ENCODE data around the gene ARPC2. TPM values are rescaled to one million over a fixed set of nuclear protein-coding genes. Genes with fewer than 3 reads are reported as not detected.

ARPC2 gene
- polyA plus RNA-seq, 1 donor: 269 TPM

GRCh38 chr2:218275371-218276072 lies 58.5 kb downstream of the ARPC2 start:
- Histone ChIP-seq H3K4me3 (ENCODE audit: low read length) (no peak overlapping the region), H3K4me1 (ENCODE audit: control insufficient read depth, insufficient read depth, low read length) (peaks cover 19% of the 10 kb centered on the region), H3K27me3 (ENCODE audit: control insufficient read depth, insufficient read depth, low read length) (no peaks in the 10 kb centered on the region), H3K27ac (ENCODE audit: low read length) (no peak overlapping the region), H3K36me3 (ENCODE audit: control insufficient read depth, insufficient read depth, low read length) (peaks cover 74% of the 10 kb centered on the region), H3K9me3 (ENCODE audit: control insufficient read depth, low read depth, low read length) (no peaks in the 10 kb centered on the region)
- no CpG with 5 or more reads among the region's 9 CpGs for WGBS (ENCODE audit: insufficient coverage, low lambda C conversion rate)
- no peak for DNase-seq

GRCh38 chr2:218276986-218277755 lies 60.2 kb downstream of the ARPC2 start:
- no peak for DNase-seq
- H3K4me1 ChIP-seq (ENCODE audit: control insufficient read depth, insufficient read depth, low read length): peaks cover 8% of the 10 kb centered on the region

DNA sequence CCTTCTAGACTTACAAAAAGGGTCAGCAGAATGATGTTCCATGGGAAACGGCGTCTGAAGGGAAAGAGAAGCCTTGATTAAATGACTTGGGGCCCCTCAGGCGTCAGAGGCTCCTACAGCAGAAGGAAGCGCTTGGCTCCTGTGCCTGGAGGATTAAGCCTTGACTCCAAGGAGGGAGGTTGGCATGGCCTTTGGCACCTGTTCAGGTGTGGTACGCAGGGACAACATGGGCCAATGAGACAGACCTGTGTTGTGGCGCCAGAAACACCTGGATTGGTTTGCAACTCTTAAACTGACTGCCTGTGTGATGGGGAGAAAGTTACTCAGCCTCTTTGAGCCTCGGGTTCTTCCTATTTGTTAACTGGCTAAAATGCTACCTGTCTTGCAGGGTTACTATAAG lies 60.9 kb downstream of the ARPC2 start:
- no peaks in the 10 kb centered on the region for H3K27me3 ChIP-seq (ENCODE audit: control insufficient read depth, insufficient read depth, low read length)
- no CpG with 5 or more reads among the region's 7 CpGs for WGBS (ENCODE audit: insufficient coverage, low lambda C conversion rate)
- H3K4me1 ChIP-seq (ENCODE audit: control insufficient read depth, insufficient read depth, low read length): peaks cover 6% of the 10 kb centered on the region
- H3K36me3 ChIP-seq (ENCODE audit: control insufficient read depth, insufficient read depth, low read length): peaks cover 92% of the 10 kb centered on the region
- no peaks in the 10 kb centered on the region for H3K9me3 ChIP-seq (ENCODE audit: control insufficient read depth, low read depth, low read length)
- H3K4me3 ChIP-seq (ENCODE audit: low read length): no peak overlapping the region
- DNase-seq: no peak
- no peak overlapping the region for H3K27ac ChIP-seq (ENCODE audit: low read length)

More at GRCh38 chr2:218276986-218277755, 60.2 kb downstream of the ARPC2 start:
- Histone ChIP-seq H3K36me3 (ENCODE audit: control insufficient read depth, insufficient read depth, low read length) (peaks cover 85% of the 10 kb centered on the region), H3K9me3 (ENCODE audit: control insufficient read depth, low read depth, low read length) (no peaks in the 10 kb centered on the region), H3K27ac (ENCODE audit: low read length) (no peak overlapping the region), H3K4me3 (ENCODE audit: low read length) (no peak overlapping the region), H3K27me3 (ENCODE audit: control insufficient read depth, insufficient read depth, low read length) (no peaks in the 10 kb centered on the region)
- no CpG with 5 or more reads among the region's 12 CpGs for WGBS (ENCODE audit: insufficient coverage, low lambda C conversion rate)

- Histone ChIP-seq H3K27ac (ENCODE audit: low read length) (no peak overlapping the region), H3K9me3 (ENCODE audit: control insufficient read depth, low read depth, low read length) (no peaks in the 10 kb centered on the region), H3K4me3 (ENCODE audit: low read length) (no peak overlapping the region), H3K4me1 (ENCODE audit: control insufficient read depth, insufficient read depth, low read length) (peaks cover 13% of the 10 kb centered on the region), H3K36me3 (ENCODE audit: control insufficient read depth, insufficient read depth, low read length) (peaks cover 96% of the 10 kb centered on the region), H3K27me3 (ENCODE audit: control insufficient read depth, insufficient read depth, low read length) (no peaks in the 10 kb centered on the region)
- WGBS (ENCODE audit: insufficient coverage, low lambda C conversion rate): no CpG with 5 or more reads among the region's 16 CpGs
- DNase-seq: no peak
Observed at GRCh38 chr2:218278531-218279360, 61.8 kb downstream of the ARPC2 start.

DNA sequence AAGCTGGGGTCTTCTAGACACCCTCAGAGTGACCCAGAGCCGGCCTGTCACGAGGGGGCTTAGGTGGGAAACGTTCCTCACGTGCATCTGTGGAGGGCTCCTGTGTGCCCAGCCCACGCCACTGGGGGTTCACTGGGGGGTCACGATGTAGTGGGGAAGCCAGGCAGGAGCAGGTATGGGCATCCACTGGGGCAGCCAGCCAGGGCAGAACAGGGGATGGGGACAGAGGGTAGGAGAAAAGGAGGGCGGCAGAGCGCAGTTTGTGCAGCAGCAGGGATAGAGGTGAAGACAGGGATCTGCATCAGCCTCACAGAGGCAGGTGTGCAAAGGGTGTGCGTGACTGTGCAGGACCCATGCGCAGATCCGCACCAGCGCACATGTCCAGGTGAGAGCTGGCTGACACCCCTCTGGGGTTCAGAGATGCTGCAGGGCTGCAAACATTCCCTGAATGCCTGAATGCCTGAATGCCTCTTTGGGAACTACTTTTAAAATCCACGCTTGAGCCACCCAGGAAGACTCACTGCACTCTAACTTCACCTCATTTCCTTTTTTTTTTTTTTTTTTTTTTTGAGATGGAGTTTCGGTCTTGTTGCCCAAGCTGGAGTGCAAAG lies 63.4 kb downstream of the ARPC2 start:
- no peaks in the 10 kb centered on the region for H3K9me3 ChIP-seq (ENCODE audit: control insufficient read depth, low read depth, low read length)
- no peak overlapping the region for H3K4me3 ChIP-seq (ENCODE audit: low read length)
- no peak overlapping the region for H3K27ac ChIP-seq (ENCODE audit: low read length)
- DNase-seq: no peak
- H3K36me3 ChIP-seq (ENCODE audit: control insufficient read depth, insufficient read depth, low read length): peaks cover 87% of the 10 kb centered on the region
- no peaks in the 10 kb centered on the region for H3K27me3 ChIP-seq (ENCODE audit: control insufficient read depth, insufficient read depth, low read length)
- peaks cover 27% of the 10 kb centered on the region for H3K4me1 ChIP-seq (ENCODE audit: control insufficient read depth, insufficient read depth, low read length)
- WGBS (ENCODE audit: insufficient coverage, low lambda C conversion rate): 100% methylated on average over 2 of the region's 14 CpGs

DNA sequence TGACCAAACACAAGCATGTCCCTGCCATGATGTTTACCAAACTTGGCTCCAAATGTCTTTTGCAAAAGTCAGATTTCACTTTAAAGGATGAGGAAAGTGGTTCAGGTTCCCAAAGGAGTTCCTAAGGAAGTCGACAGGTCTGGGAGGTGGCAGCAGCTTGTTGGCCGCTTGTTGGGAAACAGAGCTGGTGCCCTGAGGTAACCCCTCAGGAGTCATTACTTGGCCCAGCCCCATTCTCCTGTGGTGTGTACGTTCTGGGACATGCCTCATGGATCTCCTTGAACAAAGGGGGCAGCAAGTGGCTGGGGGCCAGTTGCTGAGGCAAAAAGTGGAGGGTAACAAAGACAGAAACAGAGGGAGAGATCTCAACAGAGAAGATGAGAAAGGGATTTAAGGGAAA lies 64.5 kb downstream of the ARPC2 start:
- no peak overlapping the region for H3K4me3 ChIP-seq (ENCODE audit: low read length)
- H3K27me3 ChIP-seq (ENCODE audit: control insufficient read depth, insufficient read depth, low read length): no peaks in the 10 kb centered on the region
- H3K4me1 ChIP-seq (ENCODE audit: control insufficient read depth, insufficient read depth, low read length): peaks cover 38% of the 10 kb centered on the region
- no peaks in the 10 kb centered on the region for H3K9me3 ChIP-seq (ENCODE audit: control insufficient read depth, low read depth, low read length)
- no peak for DNase-seq
- peaks cover 80% of the 10 kb centered on the region for H3K36me3 ChIP-seq (ENCODE audit: control insufficient read depth, insufficient read depth, low read length)
- WGBS (ENCODE audit: insufficient coverage, low lambda C conversion rate): no CpG with 5 or more reads among the region's 3 CpGs
- H3K27ac ChIP-seq (ENCODE audit: low read length): no peak overlapping the region

DNA sequence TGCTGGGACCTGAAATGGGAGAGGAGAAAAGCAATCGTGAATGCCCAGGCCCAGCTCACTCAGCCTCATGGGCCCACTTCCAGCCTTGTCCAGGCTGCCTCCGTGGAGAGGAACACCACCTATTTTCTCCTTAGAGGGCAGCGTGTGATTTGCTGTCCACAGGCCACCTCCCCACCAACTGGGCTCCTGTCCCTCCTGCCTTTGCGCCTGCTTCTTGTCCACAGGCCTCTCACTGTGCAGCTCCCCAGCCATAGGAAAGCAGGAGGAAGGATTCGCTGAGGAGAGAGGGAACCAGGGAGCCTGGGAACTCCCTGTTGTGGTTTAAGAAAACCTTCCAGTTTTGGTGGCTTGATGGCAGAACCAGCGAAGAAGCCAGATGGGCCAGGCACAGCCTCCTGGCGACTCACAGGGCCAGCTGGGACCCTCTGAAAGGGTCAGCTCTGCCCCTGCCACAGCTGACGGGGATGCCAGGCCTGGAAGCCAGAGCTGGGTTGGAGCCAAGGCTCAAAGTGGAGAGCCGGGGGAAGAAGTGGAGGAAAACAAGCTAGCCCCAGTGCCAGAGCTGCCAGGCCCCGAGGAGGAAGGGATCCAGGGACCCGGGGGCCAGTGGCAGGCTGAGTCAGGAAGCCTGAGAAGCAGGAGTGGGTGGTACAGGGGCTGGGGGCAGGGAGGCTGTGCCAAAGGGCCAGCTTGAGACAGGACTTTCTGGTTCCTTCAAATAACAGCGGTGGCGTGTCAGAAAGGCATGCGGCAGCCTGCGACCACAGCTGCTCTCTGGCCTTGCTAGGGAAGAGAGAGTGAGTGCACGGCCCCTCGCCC lies 65.4 kb downstream of the ARPC2 start:
- no peak for DNase-seq
- Histone ChIP-seq H3K27ac (ENCODE audit: low read length) (peak overlapping the region; percentile 99), H3K27me3 (ENCODE audit: control insufficient read depth, insufficient read depth, low read length) (no peaks in the 10 kb centered on the region), H3K36me3 (ENCODE audit: control insufficient read depth, insufficient read depth, low read length) (peaks cover 71% of the 10 kb centered on the region), H3K9me3 (ENCODE audit: control insufficient read depth, low read depth, low read length) (no peaks in the 10 kb centered on the region), H3K4me1 (ENCODE audit: control insufficient read depth, insufficient read depth, low read length) (peaks cover 48% of the 10 kb centered on the region), H3K4me3 (ENCODE audit: low read length) (no peak overlapping the region)
- WGBS (ENCODE audit: insufficient coverage, low lambda C conversion rate): no CpG with 5 or more reads among the region's 17 CpGs

DNA sequence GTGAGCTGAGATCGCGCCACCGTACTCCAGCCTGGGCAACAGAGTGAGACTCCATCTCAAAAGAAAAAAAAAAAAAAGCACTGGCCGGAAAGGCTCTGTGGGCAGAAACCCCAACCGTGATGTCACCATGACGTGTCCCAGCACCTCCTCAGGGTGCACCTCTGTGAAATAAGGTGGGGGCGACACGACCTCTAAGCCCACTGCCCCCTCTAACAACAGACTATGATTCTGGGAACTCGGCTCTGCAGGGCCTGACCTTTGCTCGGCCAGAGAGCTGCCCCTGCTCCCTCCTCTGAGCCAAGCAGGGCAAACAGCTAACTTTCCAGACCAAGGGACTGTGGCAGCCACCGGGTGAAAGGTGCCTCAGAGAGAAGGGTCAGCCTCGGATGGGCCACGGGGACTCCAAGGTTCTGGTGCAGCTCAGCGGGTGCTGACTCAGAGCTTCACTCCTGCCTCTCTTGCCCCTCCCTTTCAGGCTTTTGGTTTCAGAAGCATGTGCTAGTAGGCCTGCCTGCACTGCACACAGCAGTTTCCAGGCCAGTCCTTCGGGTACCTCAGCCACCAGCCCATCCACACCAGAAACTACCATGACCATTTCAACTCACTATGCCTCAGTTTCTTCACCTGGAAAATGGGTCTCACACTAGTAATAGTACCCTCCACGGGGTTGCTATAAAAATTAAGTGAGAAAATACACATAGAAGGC lies 67.3 kb downstream of the ARPC2 start:
- no CpG with 5 or more reads among the region's 16 CpGs for whole genome bisulfite sequencing (ENCODE audit: insufficient coverage, low lambda C conversion rate)
- DNase-seq: peak in 1 of 2 donors; percentile 70
- no peaks in the 10 kb centered on the region for H3K27me3 ChIP-seq (ENCODE audit: control insufficient read depth, insufficient read depth, low read length)
- H3K27ac ChIP-seq (ENCODE audit: low read length): peak overlapping the region; percentile 99
- no peaks in the 10 kb centered on the region for H3K9me3 ChIP-seq (ENCODE audit: control insufficient read depth, low read depth, low read length)
- peaks cover 65% of the 10 kb centered on the region for H3K4me1 ChIP-seq (ENCODE audit: control insufficient read depth, insufficient read depth, low read length)
- peaks cover 52% of the 10 kb centered on the region for H3K36me3 ChIP-seq (ENCODE audit: control insufficient read depth, insufficient read depth, low read length)
- H3K4me3 ChIP-seq (ENCODE audit: low read length): no peak overlapping the region

- Histone ChIP-seq H3K4me3 (ENCODE audit: low read length) (no peak overlapping the region), H3K4me1 (ENCODE audit: control insufficient read depth, insufficient read depth, low read length) (peaks cover 75% of the 10 kb centered on the region), H3K36me3 (ENCODE audit: control insufficient read depth, insufficient read depth, low read length) (peaks cover 39% of the 10 kb centered on the region), H3K27me3 (ENCODE audit: control insufficient read depth, insufficient read depth, low read length) (no peaks in the 10 kb centered on the region), H3K27ac (ENCODE audit: low read length) (peak overlapping the region; percentile 99), H3K9me3 (ENCODE audit: control insufficient read depth, low read depth, low read length) (no peaks in the 10 kb centered on the region)
- no peak for DNase-seq
- whole genome bisulfite sequencing (ENCODE audit: insufficient coverage, low lambda C conversion rate): no CpG with 5 or more reads among the region's 6 CpGs
Observed at GRCh38 chr2:218285604-218286003, 68.6 kb downstream of the ARPC2 start.

Data from large intestine (tissue), 3 donors.